Esophagus (tissue), 2 donors: ENCODE measurements around the gene RNU2-1. TPM values are rescaled to one million over a fixed set of nuclear protein-coding genes. Genes with fewer than 3 reads are reported as not detected.
A peak's percentile ranks its signal among the peaks of the same experiment; 100 is the strongest.
"Not testable (repeated sequence)": the region's sequence is repeated elsewhere in the genome, so short reads cannot be mapped to it uniquely, and the experiment has no call there.

ENCODE experiments used
- H3K27ac ChIP-seq, 2 donors: one replicate each; pipeline ENCODE4 v1.5.1; 2013; ENCODE audit warnings: low read depth in 2 of 2, mild to moderate bottlenecking in 2 of 2, inconsistent platforms in 1 of 2, low read length in 1 of 2, moderate library complexity in 1 of 2
- H3K27me3 ChIP-seq, 2 donors: one replicate each; pipeline ENCODE4 v1.6.1; 2013; ENCODE audit warnings: low read length in 2 of 2, control low read depth in 1 of 2, mild to moderate bottlenecking in 1 of 2; ENCODE audit not compliant: insufficient read depth in 2 of 2, control insufficient read depth in 1 of 2
- H3K36me3 ChIP-seq, 2 donors: one replicate each; pipeline ENCODE4 v1.6.1; 2013; ENCODE audit warnings: low read length in 1 of 2; ENCODE audit not compliant: control insufficient read depth in 2 of 2, insufficient read depth in 2 of 2
- H3K4me1 ChIP-seq, 2 donors: one replicate each; pipeline ENCODE4 v1.6.1; 2013; ENCODE audit warnings: low read length in 1 of 2; ENCODE audit not compliant: control insufficient read depth in 2 of 2, insufficient read depth in 2 of 2
- H3K4me3 ChIP-seq, 2 donors: one replicate each; pipeline ENCODE4 v1.5.1; 2013; ENCODE audit warnings: low read length in 2 of 2, mild to moderate bottlenecking in 2 of 2, low read depth in 1 of 2, moderate library complexity in 1 of 2
- H3K9me3 ChIP-seq, 2 donors: one replicate each; pipeline ENCODE4 v1.6.1; 2013; ENCODE audit warnings: mild to moderate bottlenecking in 2 of 2, low read depth in 1 of 2, low read length in 1 of 2, moderate library complexity in 1 of 2; ENCODE audit not compliant: control insufficient read depth in 2 of 2, insufficient read depth in 1 of 2
- WGBS, 2 donors: extraction: QIAGEN DNeasy Blood & Tissue Kit; methylation state at CpG; one replicate each; pipeline ENCODE4 v1.1.7; 2013; 5-methylcytosine and 5-hydroxymethylcytosine counted together
- polyA plus RNA-seq, 2 donors: library from polyadenylated mRNA; stranded (reverse); fragments of 200-250 nt; gene quantifications; one replicate each; pipeline ENCODE4 v1.2.3, GENCODE V29; 2013
- donor health status: healthy with polysubstance abuse.
- donor health status: Bipolar disorder and iron deficiency.

RNU2-1 gene
- not detected for polyA plus RNA-seq

- H3K27me3 ChIP-seq, H3K4me1 ChIP-seq, H3K4me3 ChIP-seq, H3K27ac ChIP-seq, H3K9me3 ChIP-seq, H3K36me3 ChIP-seq: not testable (repeated sequence)
- no CpG with 5 or more reads among the region's 31 CpGs for WGBS, 2 donors
These were observed at the start of gene RNU2-1 for GRCh38 chr17:43233877-43234276. TSS of gene RNU2-1 (minus strand) at chr17:43233977.

DNA sequence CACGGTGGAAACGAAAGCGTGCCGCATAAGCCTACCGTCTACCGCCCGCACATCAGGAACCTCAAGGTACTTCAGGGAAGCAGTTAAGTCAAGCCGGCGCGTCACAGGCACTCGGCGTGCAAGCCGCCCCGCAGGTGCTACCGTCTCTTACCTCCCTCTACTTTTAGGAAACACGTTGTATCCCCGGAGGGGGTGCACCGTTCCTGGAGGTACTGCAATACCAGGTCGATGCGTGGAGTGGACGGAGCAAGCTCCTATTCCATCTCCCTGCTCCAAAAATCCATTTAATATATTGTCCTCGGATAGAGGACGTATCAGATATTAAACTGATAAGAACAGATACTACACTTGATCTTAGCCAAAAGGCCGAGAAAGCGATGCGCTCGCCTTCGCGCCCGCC is 39.1 kb upstream of the RNU2-1 start:
- not testable (repeated sequence) for H3K4me3 ChIP-seq, H3K9me3 ChIP-seq, H3K27me3 ChIP-seq, H3K36me3 ChIP-seq, H3K27ac ChIP-seq, H3K4me1 ChIP-seq
- no CpG with 5 or more reads among the region's 30 CpGs for WGBS, 2 donors

GRCh38 chr17:43272483-43272882 is 38.7 kb upstream of the RNU2-1 start:
- not testable (repeated sequence) for H3K9me3 ChIP-seq, H3K36me3 ChIP-seq, H3K27ac ChIP-seq, H3K27me3 ChIP-seq, H3K4me1 ChIP-seq, H3K4me3 ChIP-seq
- WGBS, 2 donors = no CpG with 5 or more reads among the region's 12 CpGs

- not testable (repeated sequence) for H3K9me3 ChIP-seq, H3K4me1 ChIP-seq, H3K27ac ChIP-seq, H3K4me3 ChIP-seq, H3K36me3 ChIP-seq, H3K27me3 ChIP-seq
- WGBS, 2 donors = no CpG with 5 or more reads among the region's 43 CpGs
These were observed 37.1 kb upstream of the RNU2-1 start for GRCh38 chr17:43270552-43271504.

DNA sequence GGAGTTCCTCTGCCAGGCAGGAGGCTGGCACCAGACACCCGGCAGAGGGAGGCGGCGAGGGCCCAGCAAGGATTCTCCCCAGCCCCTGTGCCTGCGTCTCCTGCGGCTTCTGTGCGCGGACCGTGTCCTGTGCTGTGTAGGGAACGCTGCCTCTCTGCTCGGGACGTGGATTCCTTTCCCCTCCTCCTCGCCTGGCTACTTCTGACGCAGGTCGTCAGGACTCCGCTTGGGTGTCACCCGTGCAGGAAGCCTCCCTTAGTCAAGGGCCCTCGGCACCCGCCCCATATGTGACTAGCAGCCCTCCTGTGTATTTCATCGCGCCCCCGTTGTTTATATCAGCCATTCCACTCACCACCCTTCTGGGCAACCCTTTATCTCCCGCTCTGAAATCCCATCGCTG is 12.7 kb upstream of the RNU2-1 start:
- not testable (repeated sequence) for H3K9me3 ChIP-seq, H3K27ac ChIP-seq, H3K4me1 ChIP-seq, H3K36me3 ChIP-seq, H3K4me3 ChIP-seq, H3K27me3 ChIP-seq
- 5 to 13% methylated on average over 10 to 12 of the region's 23 CpGs for WGBS, 2 donors

- no CpG with 5 or more reads among the region's 34 CpGs for WGBS, 2 donors
- H3K4me3 ChIP-seq, H3K4me1 ChIP-seq, H3K36me3 ChIP-seq, H3K27me3 ChIP-seq, H3K9me3 ChIP-seq, H3K27ac ChIP-seq: not testable (repeated sequence)
These were observed 7.0 kb upstream of the RNU2-1 start for GRCh38 chr17:43240596-43241352.

DNA sequence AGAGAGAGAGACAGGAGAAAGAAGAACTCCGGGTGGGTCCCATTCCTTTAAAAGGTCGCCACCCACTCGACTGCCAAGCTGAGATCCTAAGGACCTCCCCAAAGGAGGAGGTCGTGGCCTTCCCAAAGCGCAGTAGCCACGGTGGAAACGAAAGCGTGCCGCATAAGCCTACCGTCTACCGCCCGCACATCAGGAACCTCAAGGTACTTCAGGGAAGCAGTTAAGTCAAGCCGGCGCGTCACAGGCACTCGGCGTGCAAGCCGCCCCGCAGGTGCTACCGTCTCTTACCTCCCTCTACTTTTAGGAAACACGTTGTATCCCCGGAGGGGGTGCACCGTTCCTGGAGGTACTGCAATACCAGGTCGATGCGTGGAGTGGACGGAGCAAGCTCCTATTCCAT is 5.8 kb upstream of the RNU2-1 start:
- not testable (repeated sequence) for H3K9me3 ChIP-seq, H3K4me3 ChIP-seq, H3K36me3 ChIP-seq, H3K27me3 ChIP-seq, H3K4me1 ChIP-seq, H3K27ac ChIP-seq
- 0% methylated on average over 1 of the region's 26 CpGs; no CpG with 5 or more reads in 1 of the 2 donors for WGBS, 2 donors

DNA sequence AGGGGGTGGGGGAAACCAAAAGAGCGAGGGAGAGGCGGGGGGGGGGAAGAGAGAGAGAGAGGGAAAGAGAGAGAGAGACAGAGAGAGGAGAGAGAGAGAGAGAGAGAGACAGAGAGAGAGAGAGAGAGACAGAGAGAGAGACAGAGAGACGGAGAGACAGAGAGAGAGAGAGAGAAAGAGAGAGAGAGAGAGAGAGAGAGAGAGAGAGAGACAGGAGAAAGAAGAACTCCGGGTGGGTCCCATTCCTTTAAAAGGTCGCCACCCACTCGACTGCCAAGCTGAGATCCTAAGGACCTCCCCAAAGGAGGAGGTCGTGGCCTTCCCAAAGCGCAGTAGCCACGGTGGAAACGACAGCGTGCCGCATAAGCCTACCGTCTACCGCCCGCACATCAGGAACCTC is 514 bp downstream of the RNU2-1 start:
- H3K4me1 ChIP-seq, H3K36me3 ChIP-seq, H3K27me3 ChIP-seq, H3K27ac ChIP-seq, H3K4me3 ChIP-seq, H3K9me3 ChIP-seq: not testable (repeated sequence)
- WGBS, 2 donors = 0% methylated on average over 2 of the region's 15 CpGs; no CpG with 5 or more reads in 1 of the 2 donors

DNA sequence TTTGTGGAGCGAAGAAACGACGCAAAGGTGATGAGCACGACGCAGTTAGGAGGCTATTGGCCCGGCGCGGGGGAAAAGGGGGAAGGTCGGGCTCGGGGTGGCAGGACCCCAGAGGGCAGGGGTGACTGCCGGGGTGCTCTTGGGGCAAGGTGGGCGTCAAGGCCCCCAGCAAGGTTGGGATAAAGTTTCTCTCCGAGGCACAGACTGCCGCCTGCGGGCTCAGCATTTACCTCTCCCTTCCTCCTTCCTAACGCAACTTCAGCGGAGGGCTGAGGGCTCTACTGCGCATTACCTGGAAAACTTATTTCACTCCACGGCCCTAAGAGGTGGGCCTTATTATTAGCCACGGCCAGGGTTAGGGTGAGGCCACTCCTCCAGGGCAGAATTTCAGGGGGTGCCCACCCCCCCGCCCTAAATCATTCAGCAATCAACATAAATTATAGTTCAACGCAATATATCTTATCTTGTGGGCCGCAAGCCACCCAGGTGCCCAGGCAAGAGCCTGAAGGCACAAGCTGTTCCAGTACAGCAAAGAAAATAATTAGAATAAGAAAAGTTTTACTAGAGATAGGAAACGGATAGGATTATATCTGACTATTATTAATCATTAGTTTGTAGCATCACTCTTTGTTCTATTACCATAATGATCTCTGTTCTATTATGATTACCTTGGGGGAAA is 1.6 kb downstream of the RNU2-1 start:
- H3K4me3 ChIP-seq = peak overlapping the region in 1 of 2 donors; percentile 2
- not testable (repeated sequence) for H3K27ac ChIP-seq
- WGBS, 2 donors = 65 to 70% methylated on average over 12 to 16 of the region's 24 CpGs

More for the DNA sequence above, 1.6 kb downstream of the RNU2-1 start:
- H3K27me3 ChIP-seq, H3K4me1 ChIP-seq, H3K9me3 ChIP-seq, H3K36me3 ChIP-seq: not testable (repeated sequence)
